HUES6 (cell line): ENCODE results near the gene EPB41.
"Not testable (repeated sequence)": the region's sequence is repeated elsewhere in the genome, so short reads cannot be mapped to it uniquely, and the experiment has no call there.

ENCODE experiments used
- H3K27ac ChIP-seq: 2 replicates; pipeline ENCODE4 v1.7.0; 2013; ENCODE audit warnings: low read depth, mild to moderate bottlenecking, low read length, inconsistent platforms
- H3K27me3 ChIP-seq: 2 replicates; pipeline ENCODE4 v1.6.1; 2013; ENCODE audit warnings: low read length; ENCODE audit not compliant: control insufficient read depth, insufficient read depth
- H3K36me3 ChIP-seq: 2 replicates; pipeline ENCODE4 v1.6.1; 2013; ENCODE audit warnings: low read length; ENCODE audit not compliant: control insufficient read depth, insufficient read depth
- H3K4me1 ChIP-seq: 2 replicates; pipeline ENCODE4 v1.6.1; 2013; ENCODE audit warnings: low read length; ENCODE audit not compliant: control insufficient read depth, insufficient read depth
- H3K4me3 ChIP-seq: 2 replicates; pipeline ENCODE4 v1.5.1; 2013; ENCODE audit warnings: low read depth, low read length
- H3K9ac ChIP-seq: one replicate; pipeline ENCODE4 v1.6.1; 2013; ENCODE audit warnings: mild to moderate bottlenecking, low read length
- H3K9me3 ChIP-seq: 2 replicates; pipeline ENCODE4 v1.6.1; 2013; ENCODE audit warnings: low read depth, low read length; ENCODE audit not compliant: control insufficient read depth, insufficient read depth

The EPB41 gene

GRCh38 chr1:29055160-29055559 is 140.8 kb downstream of the EPB41 start:
- no peak overlapping the region for H3K9ac ChIP-seq
- peaks cover 9% of the 10 kb centered on the region for H3K36me3 ChIP-seq
- no peaks in the 10 kb centered on the region for H3K4me1 ChIP-seq
- no peaks in the 10 kb centered on the region for H3K27me3 ChIP-seq
- H3K4me3 ChIP-seq: no peak overlapping the region
- no peaks in the 10 kb centered on the region for H3K9me3 ChIP-seq
- H3K27ac ChIP-seq: no peak overlapping the region

- no peaks in the 10 kb centered on the region for H3K4me1 ChIP-seq
- H3K4me3 ChIP-seq: no peak overlapping the region
- H3K27me3 ChIP-seq: no peaks in the 10 kb centered on the region
- peaks cover 9% of the 10 kb centered on the region for H3K36me3 ChIP-seq
- no peak overlapping the region for H3K9ac ChIP-seq
- no peak overlapping the region for H3K27ac ChIP-seq
- H3K9me3 ChIP-seq: no peaks in the 10 kb centered on the region
Measured at GRCh38 chr1:29056256-29056655, 141.9 kb downstream of the EPB41 start.

- Histone ChIP-seq H3K9me3 (no peaks in the 10 kb centered on the region), H3K36me3 (peaks cover 9% of the 10 kb centered on the region), H3K4me3 (no peak overlapping the region), H3K9ac (no peak overlapping the region), H3K27me3 (no peaks in the 10 kb centered on the region), H3K27ac (no peak overlapping the region), H3K4me1 (no peaks in the 10 kb centered on the region)
Measured at GRCh38 chr1:29057700-29058099, 143.3 kb downstream of the EPB41 start.

GRCh38 chr1:29062157-29062942 is 148.0 kb downstream of the EPB41 start:
- no peak overlapping the region for H3K9ac ChIP-seq
- no peak overlapping the region for H3K4me3 ChIP-seq
- H3K27ac ChIP-seq: no peak overlapping the region
- H3K9me3 ChIP-seq: no peaks in the 10 kb centered on the region
- H3K27me3 ChIP-seq: no peaks in the 10 kb centered on the region
- H3K36me3 ChIP-seq: peaks cover 13% of the 10 kb centered on the region
- H3K4me1 ChIP-seq: no peaks in the 10 kb centered on the region

- Histone ChIP-seq H3K4me3 (no peak overlapping the region), H3K4me1 (no peaks in the 10 kb centered on the region), H3K27ac (no peak overlapping the region), H3K9me3 (no peaks in the 10 kb centered on the region), H3K9ac (no peak overlapping the region), H3K27me3 (no peaks in the 10 kb centered on the region), H3K36me3 (peaks cover 16% of the 10 kb centered on the region)
Measured at GRCh38 chr1:29064064-29064463, 149.7 kb downstream of the EPB41 start.

GRCh38 chr1:29077155-29077554 is 162.8 kb downstream of the EPB41 start:
- no peak overlapping the region for H3K27ac ChIP-seq
- no peaks in the 10 kb centered on the region for H3K4me1 ChIP-seq
- H3K4me3 ChIP-seq: no peak overlapping the region
- no peak overlapping the region for H3K9ac ChIP-seq
- no peaks in the 10 kb centered on the region; the same call in 1 of the 2 replicates for H3K36me3 ChIP-seq
- no peaks in the 10 kb centered on the region for H3K27me3 ChIP-seq
- no peaks in the 10 kb centered on the region for H3K9me3 ChIP-seq

- not testable (repeated sequence) for H3K4me3 ChIP-seq, H3K27me3 ChIP-seq, H3K36me3 ChIP-seq, H3K27ac ChIP-seq, H3K4me1 ChIP-seq, H3K9ac ChIP-seq, H3K9me3 ChIP-seq
Measured at GRCh38 chr1:29079916-29080629, 165.7 kb downstream of the EPB41 start.

GRCh38 chr1:29081201-29081600 is 166.8 kb downstream of the EPB41 start:
- no peak overlapping the region for H3K4me3 ChIP-seq
- H3K9ac ChIP-seq: no peak overlapping the region
- no peaks in the 10 kb centered on the region for H3K9me3 ChIP-seq
- H3K36me3 ChIP-seq: no peaks in the 10 kb centered on the region
- 0 out of 2 replicates have a peak, but pooled peaks cover 3% of the 10 kb centered on the region for H3K4me1 ChIP-seq
- no peaks in the 10 kb centered on the region for H3K27me3 ChIP-seq
- H3K27ac ChIP-seq: no peak overlapping the region

GRCh38 chr1:29082519-29082918 is 168.2 kb downstream of the EPB41 start:
- H3K4me3 ChIP-seq: no peak overlapping the region
- no peak overlapping the region for H3K27ac ChIP-seq
- 0 out of 2 replicates have a peak, but pooled peaks cover 3% of the 10 kb centered on the region for H3K4me1 ChIP-seq
- no peaks in the 10 kb centered on the region for H3K36me3 ChIP-seq
- H3K27me3 ChIP-seq: no peaks in the 10 kb centered on the region
- no peaks in the 10 kb centered on the region for H3K9me3 ChIP-seq
- no peak overlapping the region for H3K9ac ChIP-seq

- Histone ChIP-seq H3K4me1 (0 out of 2 replicates have a peak, but pooled peaks cover 3% of the 10 kb centered on the region), H3K27ac (no peak overlapping the region), H3K27me3 (no peaks in the 10 kb centered on the region), H3K9me3 (no peaks in the 10 kb centered on the region), H3K9ac (no peak overlapping the region), H3K4me3 (no peak overlapping the region), H3K36me3 (no peaks in the 10 kb centered on the region)
Measured at GRCh38 chr1:29083317-29084195, 169.2 kb downstream of the EPB41 start.

- Histone ChIP-seq H3K9ac (no peak overlapping the region), H3K4me1 (0 out of 2 replicates have a peak, but pooled peaks cover 3% of the 10 kb centered on the region), H3K27ac (no peak overlapping the region), H3K4me3 (no peak overlapping the region), H3K36me3 (no peaks in the 10 kb centered on the region), H3K9me3 (no peaks in the 10 kb centered on the region), H3K27me3 (no peaks in the 10 kb centered on the region)
Measured at GRCh38 chr1:29084196-29084521, 169.8 kb downstream of the EPB41 start.
